Stimulated activated CD8-positive, alpha-beta memory T cell treated with anti-CD3 and anti-CD28 coated beads, Interleukin-12 subunit alpha, Interleukin-12 subunit beta, amount 100 ng/mL, for 1 hour (primary cell): ENCODE results near the gene MINDY1.
A peak's percentile ranks its signal among the peaks of the same experiment; 100 is the strongest.

ENCODE experiments used
- DNase-seq: peaks from one replicate; pipeline ENCODE4 v3.0.0-alpha.2; 2020; ENCODE audit warnings: low read depth

The MINDY1 gene, protein sequence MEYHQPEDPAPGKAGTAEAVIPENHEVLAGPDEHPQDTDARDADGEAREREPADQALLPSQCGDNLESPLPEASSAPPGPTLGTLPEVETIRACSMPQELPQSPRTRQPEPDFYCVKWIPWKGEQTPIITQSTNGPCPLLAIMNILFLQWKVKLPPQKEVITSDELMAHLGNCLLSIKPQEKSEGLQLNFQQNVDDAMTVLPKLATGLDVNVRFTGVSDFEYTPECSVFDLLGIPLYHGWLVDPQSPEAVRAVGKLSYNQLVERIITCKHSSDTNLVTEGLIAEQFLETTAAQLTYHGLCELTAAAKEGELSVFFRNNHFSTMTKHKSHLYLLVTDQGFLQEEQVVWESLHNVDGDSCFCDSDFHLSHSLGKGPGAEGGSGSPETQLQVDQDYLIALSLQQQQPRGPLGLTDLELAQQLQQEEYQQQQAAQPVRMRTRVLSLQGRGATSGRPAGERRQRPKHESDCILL

GRCh38 chr1:151006327-151007052 is at the start of gene MINDY1:
MINDY1 (minus strand) TSS chr1:151006902; CDS start chr1:151002617, 4,285 bp downstream.
- DNase-seq, result no peak

DNA sequence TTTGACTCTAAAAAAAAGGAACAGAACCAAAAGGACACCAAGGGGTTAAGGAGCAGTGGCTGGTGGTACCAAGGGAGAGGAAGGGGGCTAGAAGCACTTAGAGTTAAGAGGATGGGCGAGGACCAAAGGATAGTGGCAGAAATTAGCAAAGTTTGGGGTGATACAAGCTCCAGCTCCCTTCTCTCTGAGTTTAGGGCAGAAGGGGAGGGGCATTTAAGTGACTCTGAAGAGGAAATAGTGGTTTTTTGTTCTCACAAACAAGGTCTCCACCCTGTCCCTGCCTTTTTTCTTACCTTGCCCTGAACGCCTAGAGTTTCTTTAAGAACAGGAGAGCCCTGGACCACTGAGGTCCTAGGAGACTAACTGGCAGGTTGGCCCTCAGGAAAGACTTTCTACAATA is 49.4 kb upstream of the MINDY1 start:
- DNase-seq, result no peak

- no peak for DNase-seq
Measured at GRCh38 chr1:151055581-151055980, 48.9 kb upstream of the MINDY1 start.

GRCh38 chr1:151054971-151055547 is 48.4 kb upstream of the MINDY1 start:
- no peak for DNase-seq

DNA sequence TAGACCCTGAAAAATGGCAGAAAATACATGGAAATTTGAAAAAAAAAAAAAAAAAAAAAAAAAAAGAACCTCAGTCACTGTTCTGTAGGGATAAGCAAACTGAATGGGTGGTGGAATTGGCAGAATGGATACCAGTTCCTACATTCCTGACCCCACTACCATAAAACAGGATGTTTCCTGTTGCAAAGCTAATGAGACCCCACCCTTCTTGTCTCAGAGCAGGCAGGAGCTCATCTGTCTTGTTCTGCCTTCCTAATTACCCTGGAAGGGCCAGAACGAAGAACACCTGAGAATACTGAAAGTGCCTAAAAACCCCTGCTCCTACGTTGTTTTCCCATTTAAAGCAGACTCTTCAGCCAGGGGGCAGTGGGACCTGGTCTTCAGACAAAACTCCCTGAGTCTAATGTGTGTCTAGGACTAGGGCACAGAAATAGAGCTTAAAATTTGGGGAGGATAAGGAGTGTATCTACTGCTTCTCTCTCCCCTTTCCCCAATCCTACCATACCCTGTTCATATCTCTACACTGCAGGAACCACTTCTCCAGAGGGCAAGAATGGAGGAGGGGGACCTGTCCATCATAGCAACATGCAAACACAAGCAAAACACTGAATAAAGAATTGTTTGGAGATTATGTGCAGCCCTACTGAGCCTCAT is 44.8 kb upstream of the MINDY1 start:
- no peak for DNase-seq

- DNase-seq, result no peak
Measured at GRCh38 chr1:151050051-151050688, 43.5 kb upstream of the MINDY1 start.

DNA sequence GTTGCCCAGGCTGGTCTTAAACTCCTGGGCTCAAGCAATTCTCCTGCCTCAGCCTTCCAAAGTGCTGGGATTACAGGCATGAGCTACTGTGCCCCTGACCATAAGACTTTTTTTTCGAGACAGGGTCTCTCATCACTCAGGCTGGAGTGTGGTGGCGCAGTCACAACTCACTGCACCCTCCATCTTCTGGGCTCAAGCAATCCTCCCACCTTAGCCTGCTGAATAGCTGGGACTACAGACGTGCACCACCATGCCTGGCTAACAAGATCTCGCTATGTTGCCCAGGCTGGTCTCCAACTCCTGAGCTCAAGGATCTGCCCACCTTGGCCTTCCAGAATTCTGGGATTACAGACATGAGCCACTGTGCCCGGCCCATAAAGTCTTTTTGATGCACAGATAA is 42.8 kb upstream of the MINDY1 start:
- no peak for DNase-seq

DNA sequence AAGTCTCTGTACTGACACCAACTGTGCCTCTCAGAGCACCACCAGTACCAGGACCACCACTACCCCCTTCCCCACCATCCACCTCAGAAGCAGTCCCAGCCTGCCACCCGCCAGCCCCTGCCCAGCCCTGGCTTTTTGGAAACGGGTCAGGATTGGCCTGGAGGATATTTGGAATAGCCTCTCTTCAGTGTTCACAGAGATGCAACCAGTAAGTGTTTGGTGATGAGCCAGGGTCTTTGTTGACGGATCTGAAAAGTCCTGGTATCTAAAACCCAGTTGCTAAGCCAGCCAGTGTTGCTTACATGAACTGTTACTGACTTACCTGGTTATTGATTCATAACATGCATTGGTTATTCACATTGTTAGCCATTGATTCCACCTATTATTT is 41.9 kb upstream of the MINDY1 start:
- no peak for DNase-seq

GRCh38 chr1:151047925-151048644 is 41.4 kb upstream of the MINDY1 start:
- no peak for DNase-seq

DNA sequence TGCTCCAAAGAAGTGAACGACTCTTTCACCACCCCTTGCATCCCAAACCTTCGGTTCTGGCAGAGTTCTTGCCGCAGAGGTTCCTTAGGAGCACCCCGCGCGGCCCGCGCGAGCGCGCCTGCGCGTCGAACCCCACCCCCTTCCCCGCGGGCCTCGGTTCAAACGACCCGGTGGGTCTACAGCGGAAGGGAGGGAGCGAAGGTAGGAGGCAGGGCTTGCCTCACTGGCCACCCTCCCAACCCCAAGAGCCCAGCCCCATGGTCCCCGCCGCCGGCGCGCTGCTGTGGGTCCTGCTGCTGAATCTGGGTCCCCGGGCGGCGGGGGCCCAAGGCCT is 40.9 kb upstream of the MINDY1 start, which contains the start of gene C1orf56:
TSS of gene C1orf56 (plus strand) at position 161 of the 334 bp plus-strand sequence. CDS start at position 258, 97 bp downstream.
- DNase-seq, result no peak

GRCh38 chr1:151043163-151043562 is 36.5 kb upstream of the MINDY1 start:
- no peak for DNase-seq

DNA sequence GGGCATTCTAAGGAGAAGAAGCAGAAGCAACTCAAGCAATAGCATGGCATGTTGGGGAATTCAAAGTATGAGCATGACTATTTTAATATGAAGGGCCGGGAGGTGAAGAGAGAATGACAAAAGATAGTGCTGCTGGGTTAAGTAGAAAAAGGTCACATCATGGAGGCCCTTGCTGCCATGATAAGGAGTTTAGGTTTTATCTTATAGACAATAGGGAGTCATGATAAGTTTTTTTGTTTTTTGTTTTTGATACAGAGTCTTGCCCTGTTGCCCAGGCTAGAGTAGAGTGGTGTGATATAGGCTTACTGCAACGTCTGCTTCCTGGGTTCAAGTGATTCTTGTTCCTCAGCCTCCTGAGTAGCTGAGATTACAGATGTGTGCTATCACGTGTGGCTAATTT is 32.8 kb upstream of the MINDY1 start:
- DNase-seq, result no peak

DNA sequence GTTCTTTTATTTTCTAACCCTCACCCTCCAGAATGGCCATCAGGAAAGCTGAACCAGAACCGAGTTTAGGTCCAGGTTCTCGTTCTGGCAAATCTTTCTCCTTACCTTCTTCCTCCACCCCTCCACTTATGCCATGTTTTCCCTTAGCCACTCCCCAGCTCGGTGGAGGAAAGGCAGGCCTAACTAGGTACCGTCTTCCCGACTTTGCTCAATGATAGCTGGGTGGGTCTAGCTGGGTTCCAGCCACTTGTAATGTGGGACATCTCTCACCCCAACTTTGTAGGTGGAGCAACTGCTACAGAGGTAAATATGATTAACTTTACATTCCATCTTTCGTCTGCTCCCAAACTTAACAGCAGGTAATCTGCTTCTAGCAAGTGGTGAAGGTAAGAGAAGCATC is 30.3 kb upstream of the MINDY1 start:
- DNase-seq, result no peak

- DNase-seq, result no peak
Measured at GRCh38 chr1:151036356-151036755, 29.7 kb upstream of the MINDY1 start, which contains the start of gene BNIPL. BNIPL (plus strand) TSS chr1:151036586; CDS start chr1:151036726, 140 bp downstream.

- DNase-seq, result no peak
Measured at GRCh38 chr1:151035167-151035566, 28.5 kb upstream of the MINDY1 start.

DNA sequence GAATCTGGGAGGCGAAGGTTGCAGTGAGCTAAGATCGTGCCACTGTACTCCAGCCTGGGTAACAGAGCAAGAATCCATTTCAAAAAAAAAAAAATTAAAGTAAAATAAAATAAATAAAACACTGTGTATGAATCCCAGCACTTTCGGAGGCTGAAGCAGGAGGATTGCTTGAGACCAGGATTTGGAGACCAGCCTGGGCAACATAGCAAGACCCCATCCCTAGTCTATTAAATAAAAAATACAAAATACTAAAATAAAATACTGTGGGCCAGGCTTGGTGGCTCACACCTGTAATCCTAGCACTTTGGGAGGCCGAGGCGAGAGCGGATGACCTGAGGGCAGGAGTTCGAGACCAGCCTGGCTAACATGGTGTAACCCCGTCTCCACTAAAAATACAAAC is 25.5 kb upstream of the MINDY1 start:
- no peak for DNase-seq

- no peak for DNase-seq
Measured at GRCh38 chr1:151026460-151026859, 19.8 kb upstream of the MINDY1 start.

GRCh38 chr1:151024540-151025146 is 17.9 kb upstream of the MINDY1 start:
- peak; percentile 84 for DNase-seq

- DNase-seq, result no peak
Measured at GRCh38 chr1:151013518-151013917, 6.8 kb upstream of the MINDY1 start.

DNA sequence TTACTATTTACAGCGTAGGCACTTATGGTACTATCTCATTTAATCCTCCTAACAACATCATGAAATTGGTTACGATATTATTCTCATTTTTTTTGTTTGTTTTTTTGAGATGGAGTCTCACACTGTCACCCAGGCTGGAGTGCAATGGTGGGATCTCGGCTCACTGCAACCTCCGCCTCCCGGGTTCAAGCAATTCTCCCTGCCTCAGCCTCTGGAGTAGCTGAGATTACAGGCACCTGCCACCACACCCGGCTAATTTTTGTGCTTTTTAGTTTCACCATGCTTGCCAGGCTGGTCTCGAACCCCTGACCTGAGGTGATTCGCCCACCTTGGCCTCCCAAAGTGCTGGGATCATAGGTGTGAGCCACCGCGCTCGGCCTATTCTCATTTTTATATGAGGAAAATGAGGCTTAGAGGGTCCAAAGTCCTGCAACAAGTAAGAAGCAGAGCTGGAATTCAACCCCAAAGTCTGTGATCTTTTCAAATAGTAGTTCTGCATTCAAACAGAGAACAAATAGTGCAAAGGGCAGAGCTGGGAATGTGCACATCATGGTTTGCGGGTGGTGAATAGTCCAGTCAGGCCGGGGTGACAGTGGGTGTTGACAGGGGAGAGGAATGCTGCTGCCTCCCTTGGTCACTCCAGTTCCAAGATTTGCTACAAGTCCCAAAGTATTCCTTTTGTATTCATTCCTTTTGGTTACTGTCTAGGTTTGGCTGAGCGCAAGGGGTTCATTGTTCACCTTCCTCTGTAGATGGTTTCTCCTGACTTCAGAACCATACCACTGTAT is 6.2 kb upstream of the MINDY1 start:
- no peak for DNase-seq
